Measurements from ENCODE around the gene ELFN2.

DNA sequence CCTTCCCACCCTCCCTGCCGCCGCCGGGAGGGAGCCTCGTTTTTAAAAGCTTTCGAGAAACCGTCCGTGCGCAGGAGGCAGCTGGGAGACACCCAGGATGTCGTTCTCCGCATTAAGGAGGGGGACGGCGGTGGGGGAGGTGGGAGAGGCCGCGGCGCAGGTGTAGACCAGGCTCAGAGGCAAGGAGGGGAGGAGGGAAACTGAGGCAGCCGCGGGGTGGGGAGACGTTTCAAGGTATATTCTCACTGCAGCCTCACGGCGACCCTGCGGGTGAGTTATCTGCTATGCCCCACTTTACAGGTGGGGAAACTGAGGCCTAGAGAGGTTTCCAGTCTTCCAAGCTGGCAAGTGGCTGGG is 102.3 kb downstream of the ELFN2 start:
- TF ChIP-seq RCOR1 (IDR thresholded peaks at IDR 0.05; ENCODE audit: low read depth, low read length): no peak
- TF ChIP-seq, protein P1, sequence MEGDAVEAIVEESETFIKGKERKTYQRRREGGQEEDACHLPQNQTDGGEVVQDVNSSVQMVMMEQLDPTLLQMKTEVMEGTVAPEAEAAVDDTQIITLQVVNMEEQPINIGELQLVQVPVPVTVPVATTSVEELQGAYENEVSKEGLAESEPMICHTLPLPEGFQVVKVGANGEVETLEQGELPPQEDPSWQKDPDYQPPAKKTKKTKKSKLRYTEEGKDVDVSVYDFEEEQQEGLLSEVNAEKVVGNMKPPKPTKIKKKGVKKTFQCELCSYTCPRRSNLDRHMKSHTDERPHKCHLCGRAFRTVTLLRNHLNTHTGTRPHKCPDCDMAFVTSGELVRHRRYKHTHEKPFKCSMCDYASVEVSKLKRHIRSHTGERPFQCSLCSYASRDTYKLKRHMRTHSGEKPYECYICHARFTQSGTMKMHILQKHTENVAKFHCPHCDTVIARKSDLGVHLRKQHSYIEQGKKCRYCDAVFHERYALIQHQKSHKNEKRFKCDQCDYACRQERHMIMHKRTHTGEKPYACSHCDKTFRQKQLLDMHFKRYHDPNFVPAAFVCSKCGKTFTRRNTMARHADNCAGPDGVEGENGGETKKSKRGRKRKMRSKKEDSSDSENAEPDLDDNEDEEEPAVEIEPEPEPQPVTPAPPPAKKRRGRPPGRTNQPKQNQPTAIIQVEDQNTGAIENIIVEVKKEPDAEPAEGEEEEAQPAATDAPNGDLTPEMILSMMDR (IDR thresholded peaks at IDR 0.05): no peak
- TF ChIP-seq MYC (IDR thresholded peaks at IDR 0.05; ENCODE audit: borderline replicate concordance, low read length): no peak
- TF ChIP-seq FOSL2 (IDR thresholded peaks at IDR 0.05): no peak
- no peak for TF ChIP-seq FOSL2 (CRISPR knock-in tag; IDR thresholded peaks at IDR 0.05)
- no peak for TF ChIP-seq POLR2A (IDR thresholded peaks at IDR 0.05; ENCODE audit: low read length)
- TF ChIP-seq HEYL (CRISPR knock-in tag; IDR thresholded peaks at IDR 0.05): no peak
- TF ChIP-seq CHD2 (IDR thresholded peaks at IDR 0.05; ENCODE audit: low read length, partially characterized antibody): no peak
- no peak for TF ChIP-seq EHMT2 (IDR thresholded peaks at IDR 0.05; ENCODE audit: low read depth)

Data from A549 (cell line).